HL-60 (cell line): ENCODE data around the gene ANXA1.

ENCODE experiments used
- CTCF ChIP-seq: IDR thresholded peaks from one replicate; pipeline ENCODE4 v1.5.1; 2011; ENCODE audit warnings: low read length, control low read depth, inconsistent platforms; ENCODE audit not compliant: insufficient read depth
- GABPA ChIP-seq: IDR thresholded peaks from 2 replicates; pipeline ENCODE4 v1.6.1; 2012; ENCODE audit warnings: low read depth
- POLR2AphosphoS5 ChIP-seq: IDR thresholded peaks from 2 replicates; pipeline ENCODE4 v1.6.1; 2012; ENCODE audit warnings: low read depth
- REST ChIP-seq: IDR thresholded peaks from 2 replicates; pipeline ENCODE4 v1.6.1; 2012; ENCODE audit warnings: low read depth; ENCODE audit not compliant: insufficient replicate concordance

- no peak for TF ChIP-seq GABPA
- TF ChIP-seq CTCF = no peak
- peak; percentile 41; the same call in 1 of the 2 replicates for TF ChIP-seq POLR2AphosphoS5
- no peak for TF ChIP-seq REST
Observed at GRCh38 chr9:73152953-73153352, 1.3 kb downstream of the ANXA1 start.
